ENCODE measurements around the gene KHDC4.
"Not testable (repeated sequence)": the region's sequence is repeated elsewhere in the genome, so short reads cannot be mapped to it uniquely, and the experiment has no call there.

DNA sequence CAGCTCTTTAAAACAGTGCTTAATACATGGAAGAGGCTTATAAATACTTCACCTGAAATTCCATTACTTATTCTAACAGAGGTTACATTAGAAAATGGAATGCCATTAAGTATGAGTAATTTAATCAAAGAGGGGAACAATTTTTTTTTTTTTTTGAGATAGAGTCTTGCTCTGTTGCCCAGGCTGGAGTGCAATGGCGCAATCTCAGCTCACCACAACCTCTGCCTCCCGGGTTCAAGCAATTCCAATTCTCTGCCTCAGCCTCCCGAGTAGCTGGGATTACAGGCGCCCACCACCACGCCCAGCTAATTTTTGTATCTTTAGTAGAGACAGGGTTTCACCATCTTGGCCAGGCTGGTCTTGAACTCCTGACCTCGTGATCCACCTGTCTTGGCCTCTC, 38.6 kb downstream of the KHDC4 start:
- not testable (repeated sequence) for TF ChIP-seq CTCF (IDR thresholded peaks at IDR 0.05; ENCODE audit: poor library complexity); EZH2 (IDR thresholded peaks at IDR 0.05; ENCODE audit: borderline replicate concordance); EZH2phosphoT487 (IDR thresholded peaks at IDR 0.05; ENCODE audit: low read depth, severe bottlenecking, unreplicated experiment)

All from hepatocyte (in vitro differentiated cells).